ENCODE data around the gene MRPL21.

Gene MRPL21

GRCh38 chr11:68932933-68933577, 29.4 kb upstream of the MRPL21 start:
- no peaks in the 10 kb centered on the region for H4K20me1 ChIP-seq (ENCODE audit: control insufficient read depth, insufficient read depth, low read depth, low read length)
- TF ChIP-seq EZH2phosphoT487 (IDR thresholded peaks at IDR 0.05; ENCODE audit: borderline replicate concordance, low read length): no peak
- no peak for TF ChIP-seq CTCF (IDR thresholded peaks at IDR 0.05; ENCODE audit: low read depth, low read length, poor library complexity, severe bottlenecking)
- H3K27ac ChIP-seq (ENCODE audit: low read depth, low read length): no peak overlapping the region
- H3K4me1 ChIP-seq (ENCODE audit: control insufficient read depth, low read length): no peaks in the 10 kb centered on the region
- no peak overlapping the region for H3K4me3 ChIP-seq (ENCODE audit: low read length)
- no peak overlapping the region for H3K4me2 ChIP-seq (ENCODE audit: low read length)
- no peaks in the 10 kb centered on the region for H3K27me3 ChIP-seq (ENCODE audit: control insufficient read depth, low read length)
- H3F3A ChIP-seq (ENCODE audit: control insufficient read depth, insufficient read depth): no peaks in the 10 kb centered on the region
- H3K9me3 ChIP-seq (ENCODE audit: control insufficient read depth, insufficient read depth, low read length): no peaks in the 10 kb centered on the region
- peaks cover 46% of the 10 kb centered on the region for H3K36me3 ChIP-seq (ENCODE audit: control insufficient read depth, low read length)
- no peaks in the 10 kb centered on the region for H3K9me2 ChIP-seq (replicated peaks; ENCODE audit: control insufficient read depth, low read length)
- no peaks in the 10 kb centered on the region for H3K79me2 ChIP-seq (ENCODE audit: control insufficient read depth, low read length)

GRCh38 chr11:68932358-68932757, 28.7 kb upstream of the MRPL21 start:
- Histone ChIP-seq H3K4me2 (ENCODE audit: low read length) (no peak overlapping the region), H3K36me3 (ENCODE audit: control insufficient read depth, low read length) (peaks cover 50% of the 10 kb centered on the region), H3K9me2 (replicated peaks; ENCODE audit: control insufficient read depth, low read length) (no peaks in the 10 kb centered on the region)

GRCh38 chr11:68931911-68932310, 28.3 kb upstream of the MRPL21 start:
- Histone ChIP-seq H3K27me3 (ENCODE audit: control insufficient read depth, low read length) (no peaks in the 10 kb centered on the region), H3K4me1 (ENCODE audit: control insufficient read depth, low read length) (peaks cover 10% of the 10 kb centered on the region), H3K9me3 (ENCODE audit: control insufficient read depth, insufficient read depth, low read length) (no peaks in the 10 kb centered on the region), H3K27ac (ENCODE audit: low read depth, low read length) (no peak overlapping the region), H3K4me2 (ENCODE audit: low read length) (no peak overlapping the region), H4K20me1 (ENCODE audit: control insufficient read depth, insufficient read depth, low read depth, low read length) (no peaks in the 10 kb centered on the region), H3F3A (ENCODE audit: control insufficient read depth, insufficient read depth) (no peaks in the 10 kb centered on the region), H3K4me3 (ENCODE audit: low read length) (no peak overlapping the region), H3K36me3 (ENCODE audit: control insufficient read depth, low read length) (peaks cover 48% of the 10 kb centered on the region), H3K79me2 (ENCODE audit: control insufficient read depth, low read length) (no peaks in the 10 kb centered on the region), H3K9me2 (replicated peaks; ENCODE audit: control insufficient read depth, low read length) (no peaks in the 10 kb centered on the region)
- TF ChIP-seq CTCF (IDR thresholded peaks at IDR 0.05; ENCODE audit: low read depth, low read length, poor library complexity, severe bottlenecking): no peak

More at GRCh38 chr11:68932358-68932757, 28.7 kb upstream of the MRPL21 start:
- Histone ChIP-seq H3K27me3 (ENCODE audit: control insufficient read depth, low read length) (no peaks in the 10 kb centered on the region), H3K27ac (ENCODE audit: low read depth, low read length) (no peak overlapping the region), H3K4me1 (ENCODE audit: control insufficient read depth, low read length) (peaks cover 5% of the 10 kb centered on the region), H3K9me3 (ENCODE audit: control insufficient read depth, insufficient read depth, low read length) (no peaks in the 10 kb centered on the region), H3K79me2 (ENCODE audit: control insufficient read depth, low read length) (no peaks in the 10 kb centered on the region), H4K20me1 (ENCODE audit: control insufficient read depth, insufficient read depth, low read depth, low read length) (no peaks in the 10 kb centered on the region), H3F3A (ENCODE audit: control insufficient read depth, insufficient read depth) (no peaks in the 10 kb centered on the region), H3K4me3 (ENCODE audit: low read length) (no peak overlapping the region)
- TF ChIP-seq CTCF (IDR thresholded peaks at IDR 0.05; ENCODE audit: low read depth, low read length, poor library complexity, severe bottlenecking) (no peak), EZH2phosphoT487 (IDR thresholded peaks at IDR 0.05; ENCODE audit: borderline replicate concordance, low read length) (no peak)

All from DOHH2 (cell line).